GM12872 (cell line): ENCODE measurements around the gene PLEK2.

Experiments
- CTCF ChIP-seq: IDR thresholded peaks from 3 replicates; pipeline ENCODE4 v1.5.1; 2011; ENCODE audit warnings: low read depth, mild to moderate bottlenecking, low read length, moderate library complexity; ENCODE audit not compliant: insufficient read depth

The PLEK2 gene

GRCh38 chr14:67426161-67426560 lies 14.2 kb upstream of the PLEK2 start:
- TF ChIP-seq CTCF: no peak

GRCh38 chr14:67425608-67426007 lies 13.6 kb upstream of the PLEK2 start:
- TF ChIP-seq CTCF: no peak

- TF ChIP-seq CTCF: no peak
Measured at GRCh38 chr14:67424539-67424938, 12.6 kb upstream of the PLEK2 start.

GRCh38 chr14:67423424-67423823 lies 11.5 kb upstream of the PLEK2 start:
- TF ChIP-seq CTCF: no peak

- no peak for TF ChIP-seq CTCF
Measured at GRCh38 chr14:67421356-67422224, 9.6 kb upstream of the PLEK2 start.

GRCh38 chr14:67420102-67420739 lies 8.3 kb upstream of the PLEK2 start:
- TF ChIP-seq CTCF: peak; percentile 72

GRCh38 chr14:67418401-67419191 lies 6.6 kb upstream of the PLEK2 start:
- TF ChIP-seq CTCF: no peak
